LNCAP (cell line): ENCODE measurements around the gene DGCR2.

Experiments
- TF ChIP-seq, protein P1 (sequence below): fragments of 450-650 bp; IDR thresholded peaks from 2 replicates; pipeline ENCODE4 v1.5.1; 2017; ENCODE audit warnings: mild to moderate bottlenecking

DGCR2 gene

DNA sequence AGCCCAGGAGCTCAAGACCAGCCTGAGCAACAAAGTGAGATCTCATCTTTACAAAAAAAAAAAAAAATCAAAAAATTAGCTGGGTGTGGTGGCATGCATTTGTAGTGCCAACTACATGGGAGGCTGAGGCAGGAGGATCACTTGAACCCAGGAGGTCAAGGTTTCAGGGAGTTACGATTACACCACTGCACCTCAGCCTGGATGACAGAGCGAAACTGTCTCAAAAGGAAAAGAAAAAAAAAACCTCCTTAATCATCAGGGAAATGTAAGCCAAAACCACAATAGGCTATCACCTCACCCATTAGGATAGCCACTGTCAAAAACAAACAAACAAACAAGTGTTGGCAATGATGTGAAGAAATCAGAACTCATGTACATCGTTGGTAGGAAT, 13.4 kb downstream of the DGCR2 start:
- TF ChIP-seq, protein P1, sequence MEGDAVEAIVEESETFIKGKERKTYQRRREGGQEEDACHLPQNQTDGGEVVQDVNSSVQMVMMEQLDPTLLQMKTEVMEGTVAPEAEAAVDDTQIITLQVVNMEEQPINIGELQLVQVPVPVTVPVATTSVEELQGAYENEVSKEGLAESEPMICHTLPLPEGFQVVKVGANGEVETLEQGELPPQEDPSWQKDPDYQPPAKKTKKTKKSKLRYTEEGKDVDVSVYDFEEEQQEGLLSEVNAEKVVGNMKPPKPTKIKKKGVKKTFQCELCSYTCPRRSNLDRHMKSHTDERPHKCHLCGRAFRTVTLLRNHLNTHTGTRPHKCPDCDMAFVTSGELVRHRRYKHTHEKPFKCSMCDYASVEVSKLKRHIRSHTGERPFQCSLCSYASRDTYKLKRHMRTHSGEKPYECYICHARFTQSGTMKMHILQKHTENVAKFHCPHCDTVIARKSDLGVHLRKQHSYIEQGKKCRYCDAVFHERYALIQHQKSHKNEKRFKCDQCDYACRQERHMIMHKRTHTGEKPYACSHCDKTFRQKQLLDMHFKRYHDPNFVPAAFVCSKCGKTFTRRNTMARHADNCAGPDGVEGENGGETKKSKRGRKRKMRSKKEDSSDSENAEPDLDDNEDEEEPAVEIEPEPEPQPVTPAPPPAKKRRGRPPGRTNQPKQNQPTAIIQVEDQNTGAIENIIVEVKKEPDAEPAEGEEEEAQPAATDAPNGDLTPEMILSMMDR = no peak

GRCh38 chr22:19107730-19108074, 14.5 kb downstream of the DGCR2 start:
- TF ChIP-seq, protein P1 = no peak

GRCh38 chr22:19106886-19107729, 15.1 kb downstream of the DGCR2 start:
- TF ChIP-seq, protein P1 = no peak

- TF ChIP-seq, protein P1 = peak; percentile 30
Measured at GRCh38 chr22:19105867-19106802, 16.1 kb downstream of the DGCR2 start.

- TF ChIP-seq, protein P1 = no peak
Measured at GRCh38 chr22:19105456-19105855, 16.8 kb downstream of the DGCR2 start.

GRCh38 chr22:19103880-19104821, 18.1 kb downstream of the DGCR2 start:
- TF ChIP-seq, protein P1 = no peak

DNA sequence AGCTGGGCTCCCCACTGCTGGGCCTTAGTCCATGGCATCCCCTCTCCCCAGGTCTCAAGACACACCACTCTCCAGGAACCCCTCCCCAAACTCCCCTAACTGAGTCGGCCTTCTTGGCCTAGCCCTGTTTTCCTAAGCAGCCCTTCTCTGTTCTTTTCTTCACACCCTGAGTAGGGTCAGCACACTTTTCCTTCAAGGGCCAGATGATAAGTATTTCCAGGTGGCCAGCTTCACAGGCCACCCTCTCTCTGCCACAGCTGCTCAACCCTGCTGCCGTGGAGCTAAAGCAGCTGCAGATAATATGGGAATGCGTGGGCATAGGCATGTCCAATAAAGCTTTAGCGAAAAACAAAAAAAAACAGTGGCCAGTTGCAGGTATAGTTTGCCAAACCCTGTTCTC, 24.1 kb downstream of the DGCR2 start:
- TF ChIP-seq, protein P1 = no peak
